C4-2B (cell line): Measurements from ENCODE around the gene C7orf33.
"Not testable (repeated sequence)": the region's sequence is repeated elsewhere in the genome, so short reads cannot be mapped to it uniquely, and the experiment has no call there.

Source experiments
- ZFX ChIP-seq: fragments of 450-650 bp; IDR thresholded peaks from 2 replicates; pipeline ENCODE4 v1.6.1; 2017
- TF ChIP-seq, protein P1 (sequence below): fragments of 450-650 bp; conservative IDR thresholded peaks from 2 replicates; pipeline ENCODE4 v1.5.1; 2017; ENCODE audit warnings: mild to moderate bottlenecking

GRCh38 chr7:148564275-148564951, 26.2 kb upstream of the C7orf33 start:
- TF ChIP-seq, protein P1, sequence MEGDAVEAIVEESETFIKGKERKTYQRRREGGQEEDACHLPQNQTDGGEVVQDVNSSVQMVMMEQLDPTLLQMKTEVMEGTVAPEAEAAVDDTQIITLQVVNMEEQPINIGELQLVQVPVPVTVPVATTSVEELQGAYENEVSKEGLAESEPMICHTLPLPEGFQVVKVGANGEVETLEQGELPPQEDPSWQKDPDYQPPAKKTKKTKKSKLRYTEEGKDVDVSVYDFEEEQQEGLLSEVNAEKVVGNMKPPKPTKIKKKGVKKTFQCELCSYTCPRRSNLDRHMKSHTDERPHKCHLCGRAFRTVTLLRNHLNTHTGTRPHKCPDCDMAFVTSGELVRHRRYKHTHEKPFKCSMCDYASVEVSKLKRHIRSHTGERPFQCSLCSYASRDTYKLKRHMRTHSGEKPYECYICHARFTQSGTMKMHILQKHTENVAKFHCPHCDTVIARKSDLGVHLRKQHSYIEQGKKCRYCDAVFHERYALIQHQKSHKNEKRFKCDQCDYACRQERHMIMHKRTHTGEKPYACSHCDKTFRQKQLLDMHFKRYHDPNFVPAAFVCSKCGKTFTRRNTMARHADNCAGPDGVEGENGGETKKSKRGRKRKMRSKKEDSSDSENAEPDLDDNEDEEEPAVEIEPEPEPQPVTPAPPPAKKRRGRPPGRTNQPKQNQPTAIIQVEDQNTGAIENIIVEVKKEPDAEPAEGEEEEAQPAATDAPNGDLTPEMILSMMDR, result not testable (repeated sequence)
- TF ChIP-seq ZFX, result not testable (repeated sequence)
